ENCODE data around the gene ZNF304. TPM values are rescaled to one million over a fixed set of nuclear protein-coding genes. Genes with fewer than 3 reads are reported as not detected.
"Not testable (repeated sequence)": the region's sequence is repeated elsewhere in the genome, so short reads cannot be mapped to it uniquely, and the experiment has no call there.

The ZNF304 gene
- total and polyA plus RNA-seq, 2 experiments from 2014 or later: 3.5 to 12.4 TPM

GRCh38 chr19:57366776-57367175 is 15.7 kb downstream of the ZNF304 start (continued):
- no peak for TF ChIP-seq ZNF462 (CRISPR knock-in tag; IDR thresholded peaks at IDR 0.05)

GRCh38 chr19:57374179-57374578 is 23.1 kb downstream of the ZNF304 start:
- no peaks in the 10 kb centered on the region for H3K27me3 ChIP-seq (ENCODE audit: insufficient read depth)
- H3K4me1 Mint-ChIP-seq: no peaks in the 10 kb centered on the region
- ATAC-seq: no peak
- no peak overlapping the region for H3K4me3 Mint-ChIP-seq
- peaks cover 4% of the 10 kb centered on the region; the same call in 1 of the 2 replicates for H3K36me3 ChIP-seq (ENCODE audit: insufficient read depth)
- no peak overlapping the region for H3K27ac Mint-ChIP-seq
- no peaks in the 10 kb centered on the region for H3K4me1 ChIP-seq (ENCODE audit: insufficient read depth)
- no peak for DNase-seq (ENCODE audit: low spot score)
- no peaks in the 10 kb centered on the region for H3F3A ChIP-seq (replicated peaks; ENCODE audit: low read depth)
- H3K9me2 ChIP-seq (ENCODE audit: insufficient read depth): peaks cover 3% of the 10 kb centered on the region; the same call in 1 of the 2 replicates
- H2AFZ ChIP-seq: no peak overlapping the region
- H4K20me1 ChIP-seq (replicated peaks; ENCODE audit: insufficient read depth): no peaks in the 10 kb centered on the region
- TF ChIP-seq EZH2 (IDR thresholded peaks at IDR 0.05; ENCODE audit: low read depth, unreplicated experiment) (no peak), ETS1 (IDR thresholded peaks at IDR 0.05) (no peak)
- no peaks in the 10 kb centered on the region for H3K79me2 ChIP-seq (replicated peaks; ENCODE audit: insufficient read depth)
- H3K36me3 Mint-ChIP-seq (ENCODE audit: low read depth): peaks cover 81% of the 10 kb centered on the region
- H3K27me3 Mint-ChIP-seq (ENCODE audit: insufficient read depth, low read depth, poor library complexity): peaks cover 8% of the 10 kb centered on the region
- H3K27ac ChIP-seq (ENCODE audit: low read depth): no peak overlapping the region
- H3K4me3 ChIP-seq: no peak overlapping the region
- no peak overlapping the region for H3K4me2 ChIP-seq
- H3K9me3 Mint-ChIP-seq: peaks cover 66% of the 10 kb centered on the region

DNA sequence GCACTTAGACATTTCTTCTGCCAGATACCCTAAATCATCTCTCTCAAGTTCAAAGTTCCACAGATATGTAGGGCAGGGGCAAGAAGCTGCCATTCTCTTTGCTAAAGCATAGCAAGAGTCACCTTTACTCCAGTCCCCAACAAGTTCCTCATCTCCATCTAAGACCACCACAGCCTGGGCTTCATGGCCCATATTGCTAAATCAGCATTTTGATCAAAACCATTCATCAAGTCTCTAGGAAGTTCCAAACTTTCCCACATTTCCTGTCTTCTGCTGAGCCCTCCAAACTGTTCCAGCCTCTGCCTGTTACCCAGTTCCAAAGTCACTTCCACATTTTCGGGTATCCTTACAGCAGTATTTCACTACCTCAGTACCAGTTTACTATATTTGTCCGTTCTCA is 23.6 kb downstream of the ZNF304 start:
- not testable (repeated sequence) for H3K4me1 Mint-ChIP-seq; H3K36me3 ChIP-seq (ENCODE audit: insufficient read depth); H3K27me3 Mint-ChIP-seq (ENCODE audit: insufficient read depth, low read depth, poor library complexity); H3K4me3 ChIP-seq; H3K4me1 ChIP-seq (ENCODE audit: insufficient read depth); H3K4me2 ChIP-seq; DNase-seq (ENCODE audit: low spot score); H3K9me2 ChIP-seq (ENCODE audit: insufficient read depth); H3K4me3 Mint-ChIP-seq; H3K79me2 ChIP-seq (replicated peaks; ENCODE audit: insufficient read depth); H3K27ac ChIP-seq (ENCODE audit: low read depth); H3F3A ChIP-seq (replicated peaks; ENCODE audit: low read depth); H3K27me3 ChIP-seq (ENCODE audit: insufficient read depth); H2AFZ ChIP-seq; H3K27ac Mint-ChIP-seq; H4K20me1 ChIP-seq (replicated peaks; ENCODE audit: insufficient read depth); ATAC-seq
- Mint-ChIP-seq H3K9me3 (peaks cover 66% of the 10 kb centered on the region), H3K36me3 (ENCODE audit: low read depth) (peaks cover 86% of the 10 kb centered on the region)

Measured in GM23338 (cell line).